GM19099 (cell line): ENCODE results near the gene PARP8.

Experiments
- POLR2A ChIP-seq: IDR thresholded peaks from 3 replicates; pipeline ENCODE4 v1.6.1; 2011; ENCODE audit warnings: low read depth; ENCODE audit not compliant: insufficient read length; ENCODE audit errors: extremely low read depth

The PARP8 gene

DNA sequence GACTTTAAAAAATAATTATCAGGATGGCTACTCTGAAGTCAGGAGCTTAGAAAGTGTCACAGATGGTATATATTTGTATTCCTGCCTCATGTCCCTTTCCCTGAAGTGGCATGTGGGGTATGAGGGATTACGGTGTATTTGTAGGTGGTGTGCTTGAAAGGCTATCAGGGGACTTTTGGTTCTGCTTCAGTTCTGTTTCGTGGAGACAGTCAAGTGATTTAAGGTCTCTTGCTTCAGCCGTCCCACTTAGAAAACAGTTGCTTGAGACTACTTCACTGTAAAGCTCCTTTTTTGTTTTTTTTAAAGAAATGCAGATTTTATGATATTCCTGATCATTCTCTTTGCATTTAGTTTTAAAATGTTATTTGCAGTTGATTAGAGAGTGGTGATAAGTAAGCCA lies 18.3 kb downstream of the PARP8 start:
- TF ChIP-seq POLR2A, result no peak

DNA sequence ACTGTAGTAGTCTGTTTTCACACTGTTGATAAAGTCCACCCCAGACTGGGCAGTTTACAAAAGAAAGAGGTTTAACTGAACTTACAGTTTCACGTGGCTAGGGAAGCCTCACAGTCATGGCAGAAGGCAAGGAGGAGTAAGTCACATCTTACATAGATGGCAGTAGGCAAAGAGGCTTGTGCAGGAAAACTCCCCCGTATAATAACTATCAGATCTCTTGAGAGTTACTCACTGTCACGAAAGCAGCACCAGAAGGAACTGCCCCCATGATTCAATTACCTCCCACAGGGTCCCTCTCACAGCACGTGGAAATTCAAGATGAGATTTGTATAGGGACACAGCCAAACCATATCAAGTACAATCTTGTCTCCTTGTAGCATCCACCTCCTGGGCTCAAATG lies 21.1 kb downstream of the PARP8 start:
- TF ChIP-seq POLR2A, result no peak

GRCh38 chr5:50691399-50692016 lies 25.1 kb downstream of the PARP8 start:
- TF ChIP-seq POLR2A, result no peak

DNA sequence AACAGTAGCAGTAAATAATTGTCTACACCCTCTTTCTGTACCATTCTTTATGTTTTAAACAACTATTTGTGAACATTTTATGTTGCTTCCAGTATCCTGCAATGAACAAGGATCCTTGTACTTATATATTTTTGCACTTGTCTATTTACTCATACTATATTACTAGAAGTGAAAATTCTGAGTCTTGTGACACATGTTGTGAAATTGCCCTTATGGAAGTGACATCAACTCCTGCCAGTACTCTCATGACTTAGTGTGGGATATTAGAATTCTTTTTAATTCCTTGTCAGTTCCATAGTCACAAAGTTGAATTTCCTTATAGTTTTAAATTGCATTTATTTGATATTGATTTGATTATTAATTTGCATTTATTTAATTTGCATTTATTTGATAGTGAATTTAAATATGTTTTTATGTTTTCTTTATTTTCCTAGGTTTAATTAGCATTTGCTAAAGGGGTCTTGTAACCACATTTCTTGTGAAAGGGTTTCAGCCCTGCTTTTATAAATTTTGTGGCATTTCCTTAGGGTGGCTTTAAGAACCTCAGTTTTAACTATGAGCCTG lies 27.7 kb downstream of the PARP8 start:
- no peak for TF ChIP-seq POLR2A

- TF ChIP-seq POLR2A, result no peak
These were observed 31.3 kb downstream of the PARP8 start for GRCh38 chr5:50697739-50698138.

GRCh38 chr5:50699737-50700136 lies 33.3 kb downstream of the PARP8 start:
- no peak for TF ChIP-seq POLR2A

GRCh38 chr5:50700706-50701105 lies 34.3 kb downstream of the PARP8 start:
- TF ChIP-seq POLR2A, result no peak

- no peak for TF ChIP-seq POLR2A
These were observed 36.4 kb downstream of the PARP8 start for GRCh38 chr5:50702615-50703366.

DNA sequence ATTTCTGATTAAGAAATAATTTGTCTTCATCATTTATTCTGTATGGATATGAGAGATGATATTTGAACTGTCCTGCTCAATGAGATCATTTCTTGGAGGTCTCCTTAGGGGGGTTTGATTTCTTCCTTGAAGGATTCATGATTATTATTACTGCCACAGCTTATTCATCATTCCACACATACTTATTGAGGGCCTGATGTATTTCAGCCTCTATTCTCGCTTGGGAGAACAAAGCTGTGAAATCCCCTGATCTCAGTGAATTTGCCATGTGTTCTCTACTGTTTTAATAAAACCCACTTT lies 36.9 kb downstream of the PARP8 start:
- no peak for TF ChIP-seq POLR2A

DNA sequence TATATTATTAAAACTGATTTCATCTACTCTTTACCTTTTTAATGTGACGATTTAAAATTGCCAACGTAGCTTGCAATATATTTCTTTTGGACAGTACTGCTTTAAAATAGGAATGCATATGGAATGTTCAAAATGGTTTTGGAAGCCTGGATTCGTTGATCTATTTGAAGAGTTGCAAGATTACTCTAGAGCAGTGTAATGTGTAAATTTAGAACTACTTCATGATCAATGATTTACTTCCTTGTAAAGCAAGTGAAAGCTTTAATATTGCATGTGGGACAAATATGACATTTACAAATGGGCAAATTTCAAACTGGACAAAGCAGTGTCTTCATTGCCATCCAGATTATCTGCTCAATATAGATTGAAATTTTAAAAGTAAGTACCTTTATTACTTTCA lies 38.3 kb downstream of the PARP8 start:
- TF ChIP-seq POLR2A, result no peak

- no peak for TF ChIP-seq POLR2A
These were observed 43.0 kb downstream of the PARP8 start for GRCh38 chr5:50709471-50709870.

- no peak for TF ChIP-seq POLR2A
These were observed 44.4 kb downstream of the PARP8 start for GRCh38 chr5:50710838-50711237.

DNA sequence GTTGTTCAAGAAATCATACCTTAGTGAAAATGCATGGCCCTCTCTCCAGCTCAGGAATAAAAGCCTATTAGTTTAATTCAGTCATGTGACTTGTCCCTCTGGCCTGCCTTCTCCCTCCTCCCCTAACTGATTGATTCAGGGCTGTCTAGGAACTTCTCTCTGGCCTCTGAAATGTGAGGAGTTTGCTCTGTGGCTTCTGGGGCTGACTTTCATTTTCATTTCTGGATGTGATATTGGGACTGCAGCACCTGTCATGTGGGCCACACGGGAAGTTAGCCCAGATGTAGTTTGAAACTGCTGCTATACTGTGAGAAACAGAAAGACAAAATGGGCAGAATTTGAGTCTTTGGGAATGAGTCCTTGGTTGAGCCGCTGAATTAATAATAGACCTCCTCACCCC lies 44.8 kb downstream of the PARP8 start:
- TF ChIP-seq POLR2A, result no peak

GRCh38 chr5:50712479-50712878 lies 46.0 kb downstream of the PARP8 start:
- TF ChIP-seq POLR2A, result no peak

GRCh38 chr5:50715001-50715400 lies 48.6 kb downstream of the PARP8 start:
- TF ChIP-seq POLR2A, result no peak

DNA sequence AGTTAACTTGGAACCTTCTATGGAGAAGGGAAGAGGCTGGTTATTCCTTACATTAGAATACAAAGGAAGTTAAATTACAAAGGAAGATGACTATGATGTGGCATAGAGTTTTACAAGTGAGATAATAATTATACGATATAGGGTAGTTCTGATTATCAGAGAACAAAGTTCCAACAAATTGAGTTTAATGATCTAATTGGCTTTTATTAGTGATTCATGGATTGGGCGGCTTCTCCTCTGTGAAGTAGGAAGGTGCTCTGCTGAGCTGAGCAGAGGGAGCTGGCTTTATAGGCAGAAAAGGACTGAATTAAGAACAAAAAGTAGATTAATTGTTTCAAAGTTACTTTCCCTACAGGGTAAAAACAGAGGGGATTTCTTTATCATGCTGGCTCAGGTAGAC lies 49.7 kb downstream of the PARP8 start:
- TF ChIP-seq POLR2A, result no peak
